K562 (cell line): ENCODE data around the gene HDAC10.

Experiments
- ATF7 ChIP-seq: fragments of 450-650 bp; IDR thresholded peaks from 2 replicates; pipeline ENCODE4 v1.7.1; 2014; ENCODE audit warnings: mild to moderate bottlenecking, moderate library complexity
- BDP1 ChIP-seq: IDR thresholded peaks from 3 replicates; pipeline ENCODE4 v1.6.1; 2011; ENCODE audit not compliant: insufficient read length, insufficient read depth
- CBX5 ChIP-seq: IDR thresholded peaks from 2 replicates; pipeline ENCODE4 v1.6.1; 2014; ENCODE audit warnings: low read depth, borderline replicate concordance
- FOXK1 ChIP-seq: sonication (generic); formaldehyde crosslinking; IDR thresholded peaks from 2 replicates; pipeline ENCODE4 v1.8.0; 2022; ENCODE audit warnings: missing genetic modification reagents, mild to moderate bottlenecking, borderline replicate concordance
- FOXM1 ChIP-seq, 2 experiments: fragments of 450-650 bp in 1 of 2; sonication (generic) in 1 of 2; formaldehyde crosslinking in 1 of 2; IDR thresholded peaks; 2 replicates each; pipeline versions ENCODE4 v1.6.1 to v1.9.0; 2017 to 2022; ENCODE audit warnings: low read depth in 2 of 2, mild to moderate bottlenecking in 2 of 2, missing genetic modification reagents in 1 of 2, moderate library complexity in 1 of 2
- IRF2 ChIP-seq: sonication (generic); formaldehyde crosslinking; IDR thresholded peaks from 2 replicates; pipeline ENCODE4 v1.8.1; 2022; ENCODE audit warnings: mild to moderate bottlenecking, missing genetic modification reagents
- LARP7 ChIP-seq: fragments of 450-650 bp; IDR thresholded peaks from 2 replicates; pipeline ENCODE4 v1.6.1; 2016
- MED1 ChIP-seq: sonication (generic); formaldehyde crosslinking; IDR thresholded peaks from 2 replicates; pipeline ENCODE4 v1.8.1; 2023; ENCODE audit warnings: missing genetic modification reagents, borderline replicate concordance
- ZNF124 ChIP-seq: sonication (generic); formaldehyde crosslinking; IDR thresholded peaks from 2 replicates; pipeline ENCODE4 v1.8.1; 2022; ENCODE audit warnings: missing genetic modification reagents
- ZNF263 ChIP-seq: sonication (generic); formaldehyde crosslinking; IDR thresholded peaks from 2 replicates; pipeline ENCODE4 v1.8.0; 2022; ENCODE audit warnings: mild to moderate bottlenecking, missing genetic modification reagents, borderline replicate concordance
- TF ChIP-seq, protein P1 (sequence below), 2 experiments: fragments of 450-650 bp; IDR thresholded peaks; 2 replicates each; pipeline ENCODE4 v1.6.1; 2016
- TF ChIP-seq, protein P2 (sequence below): IDR thresholded peaks from 2 replicates; pipeline ENCODE4 v1.6.1; 2016; ENCODE audit warnings: missing genetic modification characterization, missing compliant biosample characterization

DNA sequence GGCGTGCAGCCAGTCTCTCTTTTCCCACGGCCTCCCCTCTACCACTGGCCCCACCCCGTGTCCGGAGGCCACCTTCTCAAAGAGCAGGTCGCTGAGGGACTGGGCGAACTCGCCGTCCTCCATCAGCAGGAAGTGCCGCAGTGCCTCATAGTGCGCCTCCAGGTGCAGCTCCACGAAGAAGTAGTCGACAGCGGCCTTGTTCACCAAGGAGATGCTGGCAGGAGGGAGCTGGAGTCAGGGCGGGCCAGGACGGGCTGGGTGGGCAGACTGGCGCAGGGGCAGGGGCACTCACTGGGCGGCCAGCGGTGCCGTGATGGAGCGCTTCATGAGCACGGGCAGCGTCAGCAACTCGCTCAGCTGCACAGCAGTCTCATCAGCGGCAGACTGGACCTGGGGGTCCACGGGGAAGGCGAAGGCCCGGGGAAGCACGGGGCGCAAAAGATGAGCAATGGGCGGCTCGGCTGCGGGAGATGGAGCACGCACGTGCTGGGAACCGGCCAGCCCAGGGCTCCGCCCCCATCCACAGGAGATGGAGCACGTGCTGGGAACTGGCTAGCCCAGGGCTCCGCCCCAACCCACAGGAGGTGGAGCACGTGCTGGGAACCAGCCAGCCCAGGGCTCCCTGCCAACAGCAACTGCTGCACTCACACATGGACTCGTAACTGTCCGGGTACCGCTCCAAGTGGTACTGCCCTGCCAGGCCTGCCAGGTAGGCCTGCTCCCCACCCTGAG is 31.9 kb downstream of the HDAC10 start:
- no peak for TF ChIP-seq MED1
- no peak for TF ChIP-seq FOXM1 (IDR thresholded peaks at IDR 0.05; ENCODE audit: low read depth)
- no peak for TF ChIP-seq FOXM1 (CRISPR knock-in tag; IDR thresholded peaks at IDR 0.05; ENCODE audit: low read depth)
- TF ChIP-seq LARP7, result no peak
- TF ChIP-seq ZNF124 (CRISPR knock-in tag), result no peak
- TF ChIP-seq BDP1, result no peak
- 0 out of 2 replicates have a peak, but pooled peaks have one; percentile 14 for TF ChIP-seq ATF7
- TF ChIP-seq, protein P1, sequence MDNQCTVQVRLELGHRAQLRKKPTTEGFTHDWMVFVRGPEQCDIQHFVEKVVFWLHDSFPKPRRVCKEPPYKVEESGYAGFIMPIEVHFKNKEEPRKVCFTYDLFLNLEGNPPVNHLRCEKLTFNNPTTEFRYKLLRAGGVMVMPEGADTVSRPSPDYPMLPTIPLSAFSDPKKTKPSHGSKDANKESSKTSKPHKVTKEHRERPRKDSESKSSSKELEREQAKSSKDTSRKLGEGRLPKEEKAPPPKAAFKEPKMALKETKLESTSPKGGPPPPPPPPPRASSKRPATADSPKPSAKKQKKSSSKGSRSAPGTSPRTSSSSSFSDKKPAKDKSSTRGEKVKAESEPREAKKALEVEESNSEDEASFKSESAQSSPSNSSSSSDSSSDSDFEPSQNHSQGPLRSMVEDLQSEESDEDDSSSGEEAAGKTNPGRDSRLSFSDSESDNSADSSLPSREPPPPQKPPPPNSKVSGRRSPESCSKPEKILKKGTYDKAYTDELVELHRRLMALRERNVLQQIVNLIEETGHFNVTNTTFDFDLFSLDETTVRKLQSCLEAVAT (IDR thresholded peaks at IDR 0.05), result no peak
- no peak for TF ChIP-seq IRF2 (CRISPR knock-in tag)
- TF ChIP-seq CBX5, result no peak
- TF ChIP-seq, protein P2, sequence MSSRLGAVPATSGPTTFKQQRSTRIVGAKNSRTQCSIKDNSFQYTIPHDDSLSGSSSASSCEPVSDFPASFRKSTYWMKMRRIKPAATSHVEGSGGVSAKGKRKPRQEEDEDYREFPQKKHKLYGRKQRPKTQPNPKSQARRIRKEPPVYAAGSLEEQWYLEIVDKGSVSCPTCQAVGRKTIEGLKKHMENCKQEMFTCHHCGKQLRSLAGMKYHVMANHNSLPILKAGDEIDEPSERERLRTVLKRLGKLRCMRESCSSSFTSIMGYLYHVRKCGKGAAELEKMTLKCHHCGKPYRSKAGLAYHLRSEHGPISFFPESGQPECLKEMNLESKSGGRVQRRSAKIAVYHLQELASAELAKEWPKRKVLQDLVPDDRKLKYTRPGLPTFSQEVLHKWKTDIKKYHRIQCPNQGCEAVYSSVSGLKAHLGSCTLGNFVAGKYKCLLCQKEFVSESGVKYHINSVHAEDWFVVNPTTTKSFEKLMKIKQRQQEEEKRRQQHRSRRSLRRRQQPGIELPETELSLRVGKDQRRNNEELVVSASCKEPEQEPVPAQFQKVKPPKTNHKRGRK (tag), result no peak
- TF ChIP-seq ZNF263 (CRISPR knock-in tag), result 0 out of 2 replicates have a peak, but pooled peaks have one; percentile 53
- TF ChIP-seq FOXK1 (CRISPR knock-in tag), result no peak
